ENCODE results near the gene MVP.

Gene MVP

DNA sequence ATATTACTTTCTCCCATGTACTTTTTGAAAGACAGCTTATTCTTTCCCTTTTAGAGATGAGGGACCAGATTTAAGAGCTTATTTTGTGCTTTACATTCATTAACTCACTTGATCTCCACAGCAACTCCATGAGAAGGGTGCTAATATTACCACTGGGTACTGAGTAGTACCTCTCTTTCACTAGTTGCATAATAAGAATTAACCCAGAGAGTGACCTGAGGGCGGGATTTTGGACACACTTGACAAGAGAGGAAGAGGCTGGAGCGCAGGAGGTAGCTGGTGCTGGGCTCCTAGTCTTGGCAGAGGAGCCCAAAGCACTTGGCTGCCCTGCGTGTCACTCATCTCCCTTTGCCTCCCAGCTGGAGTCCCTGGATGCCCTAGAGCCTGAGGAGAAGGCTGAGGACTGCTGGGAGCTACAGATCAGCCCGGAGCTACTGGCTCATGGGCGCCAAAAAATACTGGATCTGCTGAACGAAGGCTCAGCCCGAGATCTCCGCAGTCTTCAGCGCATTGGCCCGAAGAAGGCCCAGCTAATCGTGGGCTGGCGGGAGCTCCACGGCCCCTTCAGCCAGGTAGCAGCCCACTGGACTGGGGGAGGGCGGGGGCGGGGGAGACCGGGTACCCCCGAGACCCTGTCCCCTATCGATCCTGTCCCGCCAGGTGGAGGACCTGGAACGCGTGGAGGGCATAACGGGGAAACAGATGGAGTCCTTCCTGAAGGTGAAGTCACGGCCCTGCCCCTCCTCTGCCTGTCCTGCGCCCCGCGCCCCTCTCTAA is 15.6 kb upstream of the MVP start:
- peak in 1 of 2 experiments; percentile 55 for DNase-seq

DNA sequence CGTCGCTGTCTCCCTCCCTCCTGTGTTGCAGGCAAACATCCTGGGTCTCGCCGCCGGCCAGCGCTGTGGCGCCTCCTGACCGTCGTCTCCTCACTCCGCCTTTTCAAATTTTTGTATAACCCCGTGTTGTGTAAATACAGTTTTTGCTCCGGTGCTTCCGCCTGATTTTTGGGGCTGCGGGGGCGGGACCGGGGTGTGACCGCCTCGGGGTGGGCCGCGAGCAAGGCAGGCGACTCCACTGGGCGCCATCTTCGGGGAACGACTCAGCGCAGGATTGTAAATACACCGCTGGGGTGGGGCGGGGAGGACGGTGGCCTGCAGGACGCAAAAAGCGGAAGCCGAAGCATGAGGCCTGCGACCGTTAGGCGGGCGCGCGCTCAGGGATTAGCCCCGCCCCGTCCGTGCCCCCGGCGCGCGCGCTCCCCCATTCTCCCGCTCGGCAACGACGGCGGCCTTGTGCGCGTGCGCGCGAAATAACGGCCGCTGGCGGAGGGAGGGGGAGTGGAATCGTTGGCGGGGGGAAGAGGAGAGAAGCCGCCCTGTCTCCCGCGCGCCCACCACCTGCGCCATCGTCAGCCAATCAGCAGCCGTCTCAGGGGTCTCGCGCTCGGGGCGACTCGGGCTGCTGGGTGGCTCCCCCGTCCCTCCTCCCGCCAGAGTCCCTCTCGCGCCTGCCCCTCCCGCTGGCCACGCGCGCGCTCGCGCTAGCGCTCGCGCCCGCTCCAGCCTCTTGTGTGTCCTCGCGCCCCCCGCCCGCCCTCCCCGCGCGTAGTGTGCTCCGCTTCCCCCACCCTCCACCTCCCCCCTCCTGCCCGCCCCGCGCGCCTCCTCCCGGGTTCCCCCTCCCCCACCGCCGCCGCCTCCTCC is 14.8 kb upstream of the MVP start:
- DNase-seq: peak; percentile 96 to 100

DNA sequence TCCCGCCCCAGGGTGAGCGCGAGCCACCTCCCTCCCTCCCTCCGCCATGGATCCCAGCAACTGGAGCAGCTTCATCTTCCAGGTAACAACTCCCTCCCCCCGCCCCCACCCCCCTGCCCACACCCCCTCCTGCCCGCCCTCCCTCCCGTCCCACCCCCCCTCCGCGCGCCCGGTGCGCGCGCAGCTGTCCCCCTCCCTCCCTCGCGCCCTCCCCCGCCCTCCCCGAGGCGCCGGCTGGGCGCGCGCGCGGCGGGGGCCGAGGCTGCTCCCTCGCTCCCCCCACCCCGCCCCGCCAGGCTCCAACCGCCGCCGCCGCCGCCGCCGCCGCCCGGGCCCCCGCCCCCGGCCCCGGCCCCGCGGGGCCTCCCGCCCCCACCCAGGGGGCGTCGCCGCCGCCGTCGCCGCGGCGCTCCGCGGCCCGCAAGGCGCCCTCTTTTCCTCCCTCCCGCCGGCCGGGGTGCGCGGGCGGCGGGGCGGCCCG is 14.1 kb upstream of the MVP start, which contains the start of gene MAZ:
TSS of gene MAZ (plus strand) at position 431 of the 481 bp plus-strand sequence. CDS start 173 bp downstream, outside the sequence.
- peak in 1 of 2 experiments; percentile 97 for DNase-seq

DNA sequence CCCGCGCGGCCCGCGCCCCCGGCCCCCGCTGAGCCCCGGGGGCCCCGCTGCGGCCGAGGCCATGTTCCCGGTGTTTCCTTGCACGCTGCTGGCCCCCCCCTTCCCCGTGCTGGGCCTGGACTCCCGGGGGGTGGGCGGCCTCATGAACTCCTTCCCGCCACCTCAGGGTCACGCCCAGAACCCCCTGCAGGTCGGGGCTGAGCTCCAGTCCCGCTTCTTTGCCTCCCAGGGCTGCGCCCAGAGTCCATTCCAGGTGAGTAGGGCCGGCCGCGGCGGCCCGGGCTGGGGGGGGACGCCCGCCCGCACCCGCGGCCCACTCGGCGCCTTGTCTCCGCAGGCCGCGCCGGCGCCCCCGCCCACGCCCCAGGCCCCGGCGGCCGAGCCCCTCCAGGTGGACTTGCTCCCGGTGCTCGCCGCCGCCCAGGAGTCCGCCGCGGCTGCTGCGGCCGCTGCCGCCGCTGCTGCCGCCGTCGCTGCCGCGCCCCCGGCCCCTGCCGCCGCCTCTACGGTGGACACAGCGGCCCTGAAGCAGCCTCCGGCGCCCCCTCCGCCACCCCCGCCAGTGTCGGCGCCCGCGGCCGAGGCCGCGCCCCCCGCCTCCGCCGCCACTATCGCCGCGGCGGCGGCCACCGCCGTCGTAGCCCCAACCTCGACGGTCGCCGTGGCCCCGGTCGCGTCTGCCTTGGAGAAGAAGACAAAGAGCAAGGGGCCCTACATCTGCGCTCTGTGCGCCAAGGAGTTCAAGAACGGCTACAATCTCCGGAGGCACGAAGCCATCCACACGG is 13.4 kb upstream of the MVP start:
- DNase-seq: peak; percentile 50 to 71

GRCh38 chr16:29807426-29808218 is 12.6 kb upstream of the MVP start:
- DNase-seq: peak; percentile 92 to 93

DNA sequence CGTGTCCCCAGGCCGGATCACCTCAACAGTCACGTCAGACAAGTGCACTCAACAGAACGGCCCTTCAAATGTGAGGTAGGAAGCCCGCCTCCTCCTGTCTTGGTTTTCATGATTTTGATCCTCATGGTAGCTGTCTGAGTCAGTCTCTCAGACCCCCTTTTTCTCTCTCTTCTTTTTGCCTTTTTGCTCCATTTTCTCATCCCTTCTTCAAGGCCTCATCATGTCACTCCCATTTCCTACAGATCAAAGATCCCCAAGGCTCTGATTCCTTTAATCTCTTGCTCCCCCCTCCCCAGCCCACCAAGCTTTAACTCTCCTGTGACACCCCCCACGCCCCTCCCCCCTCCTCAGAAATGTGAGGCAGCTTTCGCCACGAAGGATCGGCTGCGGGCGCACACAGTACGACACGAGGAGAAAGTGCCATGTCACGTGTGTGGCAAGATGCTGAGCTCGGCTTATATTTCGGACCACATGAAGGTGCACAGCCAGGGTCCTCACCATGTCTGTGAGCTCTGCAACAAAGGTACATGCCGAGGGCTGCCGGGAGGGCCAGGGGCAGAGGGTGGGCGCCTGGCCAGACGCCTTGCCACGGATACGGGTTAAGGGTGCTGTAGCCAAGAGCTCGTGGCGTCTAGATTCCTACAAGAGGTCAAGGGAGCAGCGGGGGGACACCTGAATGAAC is 11.9 kb upstream of the MVP start:
- no peak for DNase-seq

- DNase-seq: no peak
Measured at GRCh38 chr16:29809031-29809747, 11.1 kb upstream of the MVP start.

DNA sequence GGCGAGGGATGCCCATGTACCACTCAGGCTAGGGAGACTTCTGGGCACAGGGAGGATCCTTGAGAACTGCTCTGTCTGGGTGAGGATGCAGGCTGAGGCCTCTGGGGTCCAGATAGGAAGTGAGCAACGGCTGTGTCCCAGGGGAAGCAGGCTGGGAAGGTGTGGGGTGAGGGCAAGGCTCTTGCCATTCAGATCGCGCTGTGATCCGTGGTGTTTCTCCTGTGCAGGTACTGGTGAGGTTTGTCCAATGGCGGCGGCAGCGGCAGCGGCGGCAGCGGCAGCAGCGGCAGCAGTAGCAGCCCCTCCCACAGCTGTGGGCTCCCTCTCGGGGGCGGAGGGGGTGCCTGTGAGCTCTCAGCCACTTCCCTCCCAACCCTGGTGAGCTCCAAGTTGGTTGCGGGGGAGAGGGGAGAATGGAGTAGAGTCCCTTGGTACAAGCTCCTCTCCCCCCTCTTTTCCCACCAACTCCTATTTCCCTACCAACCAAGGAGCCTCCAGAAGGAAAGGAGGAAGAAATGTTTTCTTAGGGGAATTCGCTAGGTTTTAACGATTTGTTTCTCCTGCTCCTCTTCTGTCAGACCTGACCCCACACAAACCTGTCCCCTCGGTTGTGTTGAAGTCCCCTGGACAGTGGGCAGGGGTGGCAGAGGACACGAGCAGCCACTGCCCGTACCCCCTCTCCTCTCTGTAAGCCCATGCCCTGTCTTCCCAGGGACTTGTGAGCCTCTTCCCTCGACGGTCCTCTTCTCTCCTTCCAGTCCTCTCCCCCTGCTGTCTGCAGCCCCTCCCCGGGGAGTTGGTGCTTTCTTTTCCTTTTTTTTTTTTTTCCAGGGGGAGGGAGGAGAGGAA is 10.2 kb upstream of the MVP start:
- peak in 1 of 2 experiments; percentile 23 for DNase-seq

- DNase-seq: no peak
Measured at GRCh38 chr16:29810699-29811169, 9.5 kb upstream of the MVP start.

- peak; percentile 94 to 96 for DNase-seq
Measured at GRCh38 chr16:29811170-29811895, 8.9 kb upstream of the MVP start.

DNA sequence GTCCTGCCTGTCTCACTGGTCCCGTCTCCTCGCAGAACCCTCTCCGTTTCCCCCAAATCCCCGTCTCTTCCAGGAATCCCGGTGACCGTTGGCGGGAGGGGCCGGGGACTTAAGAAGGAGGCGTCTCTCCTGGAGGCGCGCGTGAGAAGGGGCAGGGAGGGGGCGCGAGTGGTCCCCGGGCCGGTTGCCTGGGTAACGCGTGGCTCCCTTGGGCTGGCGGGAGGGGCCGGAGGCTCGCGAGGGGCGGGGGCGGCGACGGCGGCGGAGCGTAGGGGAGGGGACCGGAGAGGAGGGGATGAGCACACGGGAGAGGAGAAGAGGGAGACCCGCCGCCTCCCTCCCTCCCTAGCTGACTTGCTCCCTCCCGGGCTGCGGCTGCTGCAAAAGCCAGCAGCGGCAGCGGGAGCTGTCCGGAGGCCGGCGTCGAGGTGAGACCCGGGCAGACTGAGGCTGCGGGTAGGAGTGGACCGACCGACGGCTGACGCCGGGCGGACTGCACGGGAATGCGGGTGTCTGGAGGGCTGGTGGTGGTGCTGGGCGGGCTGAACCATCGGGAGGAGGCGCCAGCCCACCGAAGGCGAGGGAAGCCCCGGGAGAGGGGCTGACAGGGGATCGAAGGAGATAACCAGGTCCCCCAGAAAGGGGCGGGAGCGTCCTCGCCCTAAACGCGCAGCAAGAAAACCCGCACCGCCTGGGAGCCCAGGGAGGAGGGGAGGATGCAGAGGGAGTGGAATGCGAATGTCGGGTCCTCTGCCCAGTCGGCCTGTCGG is 8.2 kb upstream of the MVP start, which contains the start of gene PRRT2:
TSS of gene PRRT2 (plus strand) at position 298 of the 770 bp plus-strand sequence. CDS start 862 bp downstream, outside the sequence.
- DNase-seq: no peak

GRCh38 chr16:29812754-29813643 is 7.3 kb upstream of the MVP start:
- no peak for DNase-seq

GRCh38 chr16:29813644-29814562 is 6.4 kb upstream of the MVP start:
- no peak for DNase-seq

GRCh38 chr16:29814592-29814991 is 5.7 kb upstream of the MVP start:
- DNase-seq: no peak

DNA sequence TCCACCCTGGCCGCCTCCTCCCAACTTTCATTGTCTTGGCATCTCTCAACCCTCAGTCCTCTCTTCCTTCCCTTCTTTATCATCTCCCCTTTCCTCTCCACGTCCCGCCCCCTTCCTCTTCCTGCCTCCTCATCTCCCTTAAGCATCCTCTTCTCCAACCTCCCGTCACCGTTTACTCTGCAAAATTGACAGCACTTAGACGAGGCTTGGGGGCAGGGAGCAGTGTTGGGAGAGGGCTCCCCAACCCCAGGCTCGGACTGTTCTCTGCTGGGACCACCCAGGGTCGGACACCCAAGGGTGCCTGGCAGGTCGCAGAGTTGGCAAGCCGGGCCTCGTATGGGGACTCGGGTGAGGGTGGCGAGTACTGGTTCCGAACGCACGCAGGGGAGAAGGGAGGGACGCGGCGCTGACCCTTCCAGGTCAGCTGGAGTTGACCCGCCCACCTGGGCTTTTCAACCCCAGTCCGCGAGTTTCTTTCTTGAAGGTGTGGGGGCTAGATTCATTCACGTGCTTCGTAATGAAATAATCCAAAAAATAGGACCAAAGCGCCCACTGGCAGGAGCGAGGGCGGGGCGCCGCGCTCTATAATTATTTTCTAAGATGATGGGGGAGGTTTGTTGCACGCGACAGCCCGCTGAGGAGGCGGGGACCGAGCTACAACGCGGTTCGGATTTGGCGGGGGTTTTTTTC is 5.1 kb upstream of the MVP start:
- peak in 1 of 2 experiments; percentile 27 for DNase-seq
